ENCODE measurements around the gene NHERF1.

Gene NHERF1

DNA sequence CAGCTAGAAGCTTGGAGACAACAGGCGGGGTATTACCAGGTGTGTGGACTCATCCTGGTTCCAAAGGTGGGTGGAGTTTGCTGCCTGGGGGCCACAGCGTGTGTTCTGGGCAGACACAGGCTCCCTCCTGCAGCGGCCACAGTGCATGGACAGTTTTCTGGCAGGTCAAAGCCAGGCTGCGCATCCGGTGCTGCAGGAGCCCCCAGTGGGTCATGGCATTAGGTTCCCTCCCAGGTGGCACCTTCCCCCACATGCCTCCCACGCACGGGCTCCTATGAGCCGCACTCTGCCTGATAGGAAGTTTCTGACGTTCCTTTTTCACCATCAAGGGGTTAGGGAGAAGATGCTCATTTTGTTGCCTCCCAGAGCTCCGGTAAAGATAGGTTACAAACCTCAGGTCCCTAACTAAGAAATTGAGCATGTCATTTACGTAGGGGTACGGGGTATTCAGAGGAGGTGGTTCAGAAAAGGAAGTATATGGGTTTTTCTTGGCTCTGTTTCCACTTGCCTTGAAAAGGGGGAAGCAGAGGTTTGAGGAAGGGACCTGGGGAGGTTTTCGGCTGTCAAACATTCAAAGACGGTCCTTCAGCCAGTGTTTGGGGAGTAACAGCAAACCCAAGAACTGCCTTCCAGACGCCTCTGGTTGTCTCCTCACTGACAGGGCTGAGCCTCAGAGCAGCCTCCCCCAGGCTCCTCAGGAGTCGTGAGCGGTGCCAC, 60.4 kb downstream of the NHERF1 start:
- TF ChIP-seq, protein P1, sequence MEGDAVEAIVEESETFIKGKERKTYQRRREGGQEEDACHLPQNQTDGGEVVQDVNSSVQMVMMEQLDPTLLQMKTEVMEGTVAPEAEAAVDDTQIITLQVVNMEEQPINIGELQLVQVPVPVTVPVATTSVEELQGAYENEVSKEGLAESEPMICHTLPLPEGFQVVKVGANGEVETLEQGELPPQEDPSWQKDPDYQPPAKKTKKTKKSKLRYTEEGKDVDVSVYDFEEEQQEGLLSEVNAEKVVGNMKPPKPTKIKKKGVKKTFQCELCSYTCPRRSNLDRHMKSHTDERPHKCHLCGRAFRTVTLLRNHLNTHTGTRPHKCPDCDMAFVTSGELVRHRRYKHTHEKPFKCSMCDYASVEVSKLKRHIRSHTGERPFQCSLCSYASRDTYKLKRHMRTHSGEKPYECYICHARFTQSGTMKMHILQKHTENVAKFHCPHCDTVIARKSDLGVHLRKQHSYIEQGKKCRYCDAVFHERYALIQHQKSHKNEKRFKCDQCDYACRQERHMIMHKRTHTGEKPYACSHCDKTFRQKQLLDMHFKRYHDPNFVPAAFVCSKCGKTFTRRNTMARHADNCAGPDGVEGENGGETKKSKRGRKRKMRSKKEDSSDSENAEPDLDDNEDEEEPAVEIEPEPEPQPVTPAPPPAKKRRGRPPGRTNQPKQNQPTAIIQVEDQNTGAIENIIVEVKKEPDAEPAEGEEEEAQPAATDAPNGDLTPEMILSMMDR (IDR thresholded peaks at IDR 0.05) = no peak

DNA sequence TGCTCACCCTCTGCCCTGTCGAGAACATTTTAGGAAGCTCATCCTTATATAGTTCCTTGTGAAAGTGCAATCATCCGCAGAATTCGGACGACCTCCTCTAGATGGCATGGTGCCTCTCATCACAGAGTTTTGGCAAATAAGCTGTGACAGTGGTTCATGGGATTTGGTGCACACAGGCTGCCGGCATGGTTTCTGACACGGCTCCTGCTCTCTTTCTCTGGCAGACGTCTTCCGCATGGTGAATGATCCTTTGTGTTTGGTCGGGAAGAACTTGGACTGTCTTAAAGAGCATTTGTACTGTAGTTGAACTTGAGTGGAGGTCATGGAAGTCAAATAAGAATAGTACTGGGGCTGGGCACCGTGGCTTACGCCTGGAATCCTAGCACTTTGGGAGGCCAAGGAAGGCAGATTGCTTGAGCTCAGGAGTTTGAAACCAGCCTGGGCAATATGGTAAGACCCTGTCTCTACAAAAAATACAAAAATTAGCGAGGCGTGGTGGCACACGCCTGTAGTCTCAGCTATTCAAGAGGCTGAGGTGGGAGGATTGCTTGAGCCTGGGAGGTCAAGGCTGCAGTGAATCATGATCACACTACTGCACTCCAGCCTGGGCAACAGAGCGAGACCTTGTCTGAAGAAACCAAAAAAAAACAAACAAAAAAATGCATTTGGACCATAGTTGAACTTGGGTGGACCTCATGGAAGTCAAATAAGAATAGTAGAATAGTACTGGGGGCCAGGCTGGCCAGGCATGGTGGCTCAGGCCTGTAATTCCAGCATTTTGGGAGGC, 62.5 kb downstream of the NHERF1 start:
- TF ChIP-seq, protein P1 (IDR thresholded peaks at IDR 0.05) = no peak

DNA sequence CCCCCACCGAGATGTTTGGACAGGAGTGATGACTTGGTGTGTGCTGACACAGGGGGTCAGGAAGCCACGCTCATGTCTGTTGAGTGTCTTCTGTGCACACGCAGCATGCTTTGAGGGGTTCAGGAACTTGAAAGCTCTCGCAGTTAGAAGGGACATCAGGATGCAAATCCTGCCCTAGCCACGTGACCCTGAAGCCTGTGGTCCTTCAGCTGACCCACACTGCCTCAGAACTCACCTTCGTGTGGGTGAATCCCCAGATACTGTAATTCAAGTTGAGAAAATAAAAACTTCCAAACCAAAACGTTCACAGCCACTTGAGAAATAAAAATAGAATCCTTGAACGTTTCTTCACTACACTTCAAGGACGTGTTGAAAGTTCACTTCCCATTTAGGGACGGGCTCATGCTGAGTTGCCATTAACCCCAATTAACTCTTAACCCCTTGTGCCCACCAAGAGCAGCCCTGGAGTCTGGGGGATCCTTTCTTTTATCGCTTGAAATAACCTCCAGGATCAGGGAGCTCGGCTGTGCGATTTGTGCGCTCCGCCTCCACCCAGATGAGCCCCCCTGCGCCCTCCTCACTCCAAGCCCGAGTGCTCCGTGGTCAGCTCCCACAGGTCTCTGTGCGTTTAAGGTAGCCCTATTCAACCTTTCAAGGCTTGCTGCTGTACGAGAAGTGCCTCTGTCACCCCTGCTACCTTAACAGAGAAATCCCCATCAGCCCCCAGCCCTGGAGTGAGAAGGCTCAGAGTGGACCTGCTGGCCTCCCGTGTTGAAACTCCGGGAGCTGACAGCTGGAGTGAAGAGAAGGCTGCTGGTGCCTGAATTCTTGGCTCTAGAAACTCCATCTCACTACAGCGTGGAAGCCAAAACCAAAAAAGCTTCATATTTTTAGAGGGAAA, 63.9 kb downstream of the NHERF1 start:
- TF ChIP-seq, protein P1 (IDR thresholded peaks at IDR 0.05) = no peak

DNA sequence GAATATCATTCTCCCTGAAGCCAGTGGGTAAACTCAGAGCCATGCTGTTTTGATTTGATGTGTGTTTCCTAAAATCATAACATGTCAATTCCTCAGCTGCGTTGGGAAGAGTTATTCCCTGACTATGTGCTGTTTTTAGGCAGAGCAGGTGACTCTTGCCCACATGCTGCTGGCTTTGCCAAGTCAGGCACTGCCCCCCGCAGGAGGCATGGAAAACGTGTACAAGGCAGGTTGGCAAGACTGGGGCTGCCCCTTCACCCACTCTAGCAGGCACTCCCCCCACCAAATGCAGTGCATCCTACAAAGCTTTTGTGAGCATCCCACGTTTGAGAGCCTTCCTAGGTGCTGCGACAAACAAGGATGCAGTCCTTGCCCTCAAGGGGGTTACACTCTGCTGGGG, 66.0 kb downstream of the NHERF1 start:
- TF ChIP-seq, protein P1 (IDR thresholded peaks at IDR 0.05) = no peak

DNA sequence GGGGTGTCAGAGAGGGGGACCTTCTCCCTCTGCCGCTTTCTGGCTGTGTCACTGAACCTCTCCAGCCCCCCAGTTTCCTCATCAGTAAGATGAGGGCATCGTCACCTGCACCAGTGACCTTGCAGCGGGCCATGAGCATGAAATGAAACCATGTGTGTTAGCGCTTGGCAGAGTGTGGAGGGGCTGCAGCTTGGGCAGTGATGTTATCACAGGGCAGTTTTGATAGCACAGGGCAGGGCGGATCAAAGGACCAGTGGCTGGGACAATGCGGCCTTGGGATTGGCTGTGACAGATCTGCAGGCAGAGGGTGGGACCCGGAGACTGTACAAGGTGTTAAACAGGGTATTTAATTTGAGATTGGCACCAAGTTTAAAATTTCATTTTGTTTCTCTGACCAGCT, 66.6 kb downstream of the NHERF1 start:
- TF ChIP-seq, protein P1 (IDR thresholded peaks at IDR 0.05) = no peak

DNA sequence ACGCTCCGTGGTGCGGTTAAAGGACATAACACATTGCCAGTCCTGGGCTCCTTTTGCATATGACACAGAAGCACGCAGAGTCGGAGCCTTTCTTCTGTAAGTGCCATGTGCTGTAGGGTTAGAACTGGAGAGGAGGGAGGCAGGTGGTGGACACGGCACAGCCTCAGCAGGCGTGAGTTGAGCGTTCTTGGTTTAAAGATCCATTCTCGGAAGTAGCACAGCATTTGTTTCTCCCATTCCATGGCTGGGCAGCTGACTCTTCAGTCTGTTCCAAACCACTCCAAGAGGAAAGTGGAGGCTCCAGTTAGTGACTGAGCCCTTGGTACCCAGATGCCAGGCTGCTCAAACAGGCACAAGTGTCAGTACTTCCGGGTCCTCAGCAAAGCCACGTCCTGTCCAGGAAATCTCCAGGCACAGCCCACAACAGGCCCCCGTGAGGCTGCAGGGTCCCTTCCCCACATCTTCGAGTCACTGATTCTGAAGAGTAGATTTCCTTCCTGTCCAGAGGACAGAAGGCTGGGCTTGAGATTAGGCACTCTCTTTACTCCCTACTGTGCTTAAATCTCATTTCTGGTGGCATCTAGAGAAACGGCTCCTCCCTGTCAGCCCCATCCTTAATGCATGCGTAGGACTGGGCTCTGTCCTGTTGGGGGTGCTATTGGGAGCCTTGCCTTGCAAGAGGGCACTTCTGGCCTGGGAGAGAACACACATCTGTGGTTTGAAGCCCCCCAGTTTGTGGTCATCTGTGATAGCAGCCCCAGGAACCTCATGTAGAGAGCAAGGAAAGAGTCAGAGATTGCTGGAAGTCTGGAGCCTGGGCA, 67.3 kb downstream of the NHERF1 start:
- TF ChIP-seq, protein P1 (IDR thresholded peaks at IDR 0.05) = no peak

Data from LNCAP (cell line).